K562 (cell line): ENCODE results near the gene XYLB. TPM values are rescaled to one million over a fixed set of nuclear protein-coding genes. Genes with fewer than 3 reads are reported as not detected.

Experiments used
- ATAC-seq: fragments of 200-7000 bp; cut with Tn5 transposase; 3 replicates; pipeline ENCODE4 v1.9.1; 2020; ENCODE audit warnings: moderate library complexity
- BruUV-seq: library from RNA; stranded (reverse); fragments of 400-500 nt; replicated peaks from 2 replicates; lab custom pipeline; 2021; lab: Mats Ljungman, UMichigan
- CTCF ChIA-PET: fragments of 300-600 bp; formaldehyde crosslinking; extraction: SDS; loops from one replicate; lab custom pipeline; 2021; ENCODE audit warnings: low intra/inter-chr PET ratio; lab: Yijun Ruan, JAX
- POLR2A ChIA-PET: fragments of 300-600, 350-650 bp; sonication (Branson Sonifier 250); formaldehyde crosslinking; extraction: SDS; loops from one replicate; lab custom pipeline; 2021; ENCODE audit warnings: antibody characterized with exemption, inconsistent platforms; lab: Yijun Ruan, JAX
- DNase-seq, 4 experiments: peaks; one replicate each; pipeline versions ENCODE4 v3.0.0 to v3.0.0-alpha.2; 2011 to 2018; ENCODE audit warnings: low spot score in 3 of 4, mixed read lengths in 3 of 4; ENCODE audit errors: extremely low read depth in 1 of 4
- FAIRE-seq: peaks from 2 replicates; lab custom pipeline; 2011; peaks lifted over from hg19 to GRCh38; lab: Jason Lieb, UNC
- H2AFZ ChIP-seq: 2 replicates; pipeline ENCODE4 v1.6.0; 2011; ENCODE audit warnings: low read depth, low read length, control low read depth, inconsistent platforms
- H3K27ac ChIP-seq: fragments of 200-600 bp; 3 replicates; pipeline ENCODE4 v1.8.0; 2011; ENCODE audit warnings: low read depth, mild to moderate bottlenecking, control low read depth, inconsistent platforms, low read length, moderate library complexity, mixed read lengths; ENCODE audit errors: extremely low read depth
- H3K27me3 ChIP-seq, 2 experiments: fragments of 300-600 bp in 1 of 2; 2 replicates in 1 of 2; 3 replicates in 1 of 2; pipeline versions ENCODE4 v1.6.0 to v1.8.0; 2011; ENCODE audit warnings: inconsistent platforms in 2 of 2, low read length in 2 of 2, mild to moderate bottlenecking in 1 of 2, mixed read lengths in 1 of 2, moderate library complexity in 1 of 2; ENCODE audit not compliant: control insufficient read depth in 2 of 2, insufficient read depth in 2 of 2
- H3K36me3 ChIP-seq: fragments of 300-600 bp; 3 replicates; pipeline ENCODE4 v1.8.0; 2011; ENCODE audit warnings: mild to moderate bottlenecking, low read length, inconsistent platforms; ENCODE audit not compliant: control insufficient read depth, insufficient read depth
- H3K4me1 ChIP-seq, 2 experiments: fragments of 200-600 bp in 1 of 2; replicated peaks in 1 of 2; 2 replicates in 1 of 2; 3 replicates in 1 of 2; pipeline versions ENCODE4 v1.5.1 to v1.8.0; 2011; ENCODE audit warnings: inconsistent platforms in 2 of 2, low read length in 2 of 2, mild to moderate bottlenecking in 1 of 2, mixed read lengths in 1 of 2, moderate library complexity in 1 of 2; ENCODE audit not compliant: control insufficient read depth in 2 of 2, insufficient read depth in 2 of 2
- H3K4me2 ChIP-seq: 2 replicates; pipeline ENCODE4 v1.6.1; 2011; ENCODE audit warnings: low read length, control low read depth, inconsistent platforms, mixed read lengths; ENCODE audit not compliant: insufficient read depth
- H3K4me3 ChIP-seq: fragments of 200-600 bp; sonication (generic), shearing (Covaris generic); 2 replicates; pipeline ENCODE4 v1.5.1; 2016; ENCODE audit warnings: control low read depth, inconsistent platforms
- H3K79me2 ChIP-seq: fragments of 200-600 bp; 3 replicates; pipeline ENCODE4 v1.8.0; 2011; ENCODE audit warnings: low read length, inconsistent platforms; ENCODE audit not compliant: control insufficient read depth, insufficient read depth
- H3K9ac ChIP-seq, 2 experiments: 2 replicates each; pipeline versions ENCODE4 v1.6.0 to v1.6.1; 2011; ENCODE audit warnings: low read depth in 2 of 2, low read length in 2 of 2, control low read depth in 1 of 2, inconsistent platforms in 1 of 2, mild to moderate bottlenecking in 1 of 2, mixed read lengths in 1 of 2; ENCODE audit not compliant: insufficient read depth in 1 of 2
- H3K9me1 ChIP-seq: one replicate; pipeline ENCODE4 v1.6.0; 2011; ENCODE audit warnings: inconsistent platforms, mild to moderate bottlenecking, low read length, moderate library complexity; ENCODE audit not compliant: control insufficient read depth, insufficient read depth
- H3K9me3 ChIP-seq: replicated peaks from 2 replicates; pipeline ENCODE4 v1.5.1; 2011; ENCODE audit warnings: low read depth, low read length, inconsistent platforms; ENCODE audit not compliant: control insufficient read depth, insufficient read depth
- H4K20me1 ChIP-seq: replicated peaks from 2 replicates; pipeline ENCODE4 v1.6.1; 2011; ENCODE audit warnings: low read length, inconsistent platforms, mixed read lengths; ENCODE audit not compliant: control insufficient read depth, insufficient read depth
- ARID2 ChIP-seq: fragments of 450-650 bp; IDR thresholded peaks from 2 replicates; pipeline ENCODE4 v1.6.1; 2017; ENCODE audit warnings: antibody characterized with exemption, mild to moderate bottlenecking
- MTF1 ChIP-seq: fragments of 250-450 bp; sonication (Bioruptor Pico); IDR thresholded peaks from 2 replicates; pipeline ENCODE4 v1.9.0; 2021; ENCODE audit warnings: moderate library complexity, mild to moderate bottlenecking, inconsistent platforms, borderline replicate concordance
- SP2 ChIP-seq: IDR thresholded peaks from 2 replicates; pipeline ENCODE4 v1.6.1; 2011; ENCODE audit warnings: mild to moderate bottlenecking, low read depth, low read length, moderate library complexity; ENCODE audit not compliant: poor library complexity, severe bottlenecking; ENCODE audit errors: extremely low read depth
- STAG1 ChIP-seq: sonication (generic); formaldehyde crosslinking; IDR thresholded peaks from 2 replicates; pipeline ENCODE4 v1.5.0; 2020; ENCODE audit warnings: missing genetic modification reagents, borderline replicate concordance
- TEAD2 ChIP-seq: fragments of 450-650 bp; IDR thresholded peaks from 2 replicates; pipeline ENCODE4 v1.6.1; 2016; ENCODE audit warnings: missing genetic modification characterization, control low read depth, missing compliant biosample characterization
- ZSCAN29 ChIP-seq: fragments of 450-650 bp; IDR thresholded peaks from 2 replicates; pipeline ENCODE4 v1.6.1; 2017
- WGBS: fragments of 100-300 bp; shearing (Covaris generic); methylation state at CpG from one replicate; pipeline ENCODE4 v1.1.6; 2016; ENCODE audit warnings: low coverage, mixed read lengths; ENCODE audit not compliant: insufficient coverage; ENCODE audit errors: missing lambda C conversion rate; 5-methylcytosine and 5-hydroxymethylcytosine counted together
- in situ Hi-C: fragments of 300-500 bp; cut with MboI; formaldehyde crosslinking; loops from 4 replicates; pipeline ENCODE4 v1.15.0; 2018; ENCODE audit warnings: inconsistent platforms, mixed read lengths
- intact Hi-C: fragments of 100-400 bp; cut with micrococcal nuclease; formaldehyde crosslinking; loops from 2 replicates; pipeline ENCODE4 v1.14.2; 2022
- polyA plus RNA-seq, 8 experiments: library from polyadenylated mRNA; depleted of rRNA in 4 of 8; stranded (reverse) in 5 of 8; unstranded in 3 of 8; fragments of >200 nt; fragmentation: Nextera tagmentation in 2 of 8; fragmentation: Illumina TruSeq in 1 of 8; extraction: Ambion mirVana in 2 of 8; extraction: Trizol in 1 of 8; gene quantifications; 2 replicates each; pipeline versions ENCODE4 v1.2.1 to v1.2.3, GENCODE V29; 2011 to 2014; ENCODE audit warnings: inconsistent platforms in 1 of 8, missing spikeins in 1 of 8
- total RNA-seq, 7 experiments: library from RNA; depleted of rRNA in 6 of 7; stranded (reverse); fragments of >200 nt in 6 of 7; fragmentation: Illumina TruSeq in 2 of 7; extraction: Trizol in 2 of 7; gene quantifications; 2 replicates each; pipeline versions ENCODE4 v1.2.1 to v1.2.3, GENCODE V29; 2011 to 2021; ENCODE audit warnings: low replicate concordance in 1 of 7
- TF ChIP-seq, protein P1 (sequence below): fragments of 200-800 bp; sonication (Bioruptor generic); IDR thresholded peaks from 2 replicates; pipeline ENCODE4 v1.6.1; 2017; ENCODE audit warnings: missing genetic modification characterization, missing compliant biosample characterization
- TF ChIP-seq, protein P2 (sequence below): sonication (generic); formaldehyde crosslinking; IDR thresholded peaks from 2 replicates; pipeline ENCODE4 v1.8.0; 2022; ENCODE audit warnings: mild to moderate bottlenecking, missing genetic modification reagents
- TF ChIP-seq, protein P3 (sequence below): sonication (generic); formaldehyde crosslinking; IDR thresholded peaks from 2 replicates; pipeline ENCODE4 v1.8.0; 2023; ENCODE audit warnings: mild to moderate bottlenecking, missing genetic modification reagents
- TF ChIP-seq, protein P4 (sequence below): sonication (generic); formaldehyde crosslinking; IDR thresholded peaks from 2 replicates; pipeline ENCODE4 v1.8.0; 2022; ENCODE audit warnings: mild to moderate bottlenecking, missing genetic modification reagents, borderline replicate concordance

XYLB gene
- total and polyA plus RNA-seq, 9 of the 15 experiments (the other 6 are each of a cell fraction or from before 2014, with no cell fraction given): 4.0 to 20.2 (median 13.2) TPM

DNA sequence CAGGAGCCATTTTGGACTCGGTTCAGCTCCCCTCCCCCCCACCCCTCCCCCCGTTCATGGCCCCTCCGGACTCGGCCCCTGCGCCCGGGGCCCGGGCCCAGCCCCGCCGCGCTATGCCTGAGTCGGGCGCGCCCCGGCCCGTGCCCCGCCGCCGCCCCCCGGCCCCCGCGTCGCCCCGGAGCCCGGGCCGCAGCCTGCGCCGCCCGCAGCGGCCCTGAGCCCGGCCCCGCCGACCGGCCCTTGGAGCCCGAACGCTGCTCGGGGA lies 107.3 kb downstream of the XYLB start (continued):
- TF ChIP-seq, protein P1, sequence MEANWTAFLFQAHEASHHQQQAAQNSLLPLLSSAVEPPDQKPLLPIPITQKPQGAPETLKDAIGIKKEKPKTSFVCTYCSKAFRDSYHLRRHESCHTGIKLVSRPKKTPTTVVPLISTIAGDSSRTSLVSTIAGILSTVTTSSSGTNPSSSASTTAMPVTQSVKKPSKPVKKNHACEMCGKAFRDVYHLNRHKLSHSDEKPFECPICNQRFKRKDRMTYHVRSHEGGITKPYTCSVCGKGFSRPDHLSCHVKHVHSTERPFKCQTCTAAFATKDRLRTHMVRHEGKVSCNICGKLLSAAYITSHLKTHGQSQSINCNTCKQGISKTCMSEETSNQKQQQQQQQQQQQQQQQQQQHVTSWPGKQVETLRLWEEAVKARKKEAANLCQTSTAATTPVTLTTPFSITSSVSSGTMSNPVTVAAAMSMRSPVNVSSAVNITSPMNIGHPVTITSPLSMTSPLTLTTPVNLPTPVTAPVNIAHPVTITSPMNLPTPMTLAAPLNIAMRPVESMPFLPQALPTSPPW (CRISPR knock-in tag): peak; percentile 80
- no peak for TF ChIP-seq STAG1 (CRISPR knock-in tag)
- TF ChIP-seq MTF1: no peak
- no peak for TF ChIP-seq SP2

DNA sequence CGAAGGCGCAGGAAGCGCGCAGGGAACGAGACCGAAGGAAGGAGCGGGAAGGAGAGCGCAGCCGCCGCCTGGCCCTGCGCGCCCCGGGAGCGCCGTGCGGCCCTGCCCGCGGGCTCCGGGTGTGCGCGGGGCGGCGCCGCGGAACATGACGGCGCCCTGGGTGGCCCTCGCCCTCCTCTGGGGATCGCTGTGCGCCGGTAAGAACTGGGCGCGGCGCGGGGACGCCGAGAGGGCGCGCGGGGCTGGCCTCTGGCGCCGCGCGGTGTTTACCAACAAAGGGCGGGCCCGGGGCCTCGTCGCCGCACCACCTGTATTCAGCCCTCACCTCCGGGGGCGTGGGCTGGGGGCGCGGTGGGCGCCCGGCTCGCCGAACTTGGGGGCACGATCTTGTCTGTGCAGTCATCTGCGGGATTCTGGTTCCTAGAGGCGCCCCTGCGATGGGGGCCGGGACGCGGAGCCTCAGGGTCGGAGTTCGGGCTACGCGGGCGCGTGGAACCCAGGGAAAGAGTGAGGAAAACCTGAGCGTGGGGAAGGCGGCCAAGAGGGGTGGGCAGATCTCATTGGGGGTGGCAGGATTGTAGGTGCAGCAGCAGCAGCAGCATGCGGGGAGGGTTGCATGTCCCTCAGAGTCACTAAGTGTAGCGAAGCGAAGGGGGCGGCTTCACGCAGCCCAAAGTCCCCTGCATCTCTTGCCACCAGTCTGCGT lies 107.7 kb downstream of the XYLB start:
- H4K20me1 ChIP-seq: peaks cover 31% of the 10 kb centered on the region
- CTCF ChIA-PET: no interaction called here
- POLR2A ChIA-PET: interaction anchor here (0.8 kb wide), 1 partner anchor 89 kb away, joined by 3 read pairs; no protein-coding TSS in a partner anchor
- peak overlapping the region; percentile 89 for H2AFZ ChIP-seq
- peak; percentile 76 for ATAC-seq
- in situ Hi-C loops: no loop called here
- no peak for FAIRE-seq
- H3K36me3 ChIP-seq: no peaks in the 10 kb centered on the region
- H3K4me1 ChIP-seq: peaks cover 27 to 34% of the 10 kb centered on the region in 2 experiments
- BruUV-seq: no TSS peak
- H3K27ac ChIP-seq: peak overlapping the region; percentile 92
- H3K4me3 ChIP-seq: peak overlapping the region; percentile 72
- intact Hi-C loops: loop anchor here (5.0 kb wide), 1 partner anchor 107 kb away; the partner anchor contains the start of gene XYLB
- H3K9me3 ChIP-seq: no peaks in the 10 kb centered on the region
- peak; percentile 69 to 82 (median 79) for DNase-seq
- peak overlapping the region; percentile 92 to 98 for H3K9ac ChIP-seq
- peaks cover 50% of the 10 kb centered on the region for H3K79me2 ChIP-seq
- WGBS: under 1% methylated on average over 58 of the region's 78 CpGs
- H3K9me1 ChIP-seq: peaks cover 5% of the 10 kb centered on the region
- no peaks in the 10 kb centered on the region for H3K27me3 ChIP-seq
- H3K4me2 ChIP-seq: peak overlapping the region; percentile 89
- TF ChIP-seq TEAD2 (no peak), ARID2 (no peak), ZSCAN29 (peak; percentile 70; the same call in 1 of the 2 replicates)
- TF ChIP-seq, protein P2, sequence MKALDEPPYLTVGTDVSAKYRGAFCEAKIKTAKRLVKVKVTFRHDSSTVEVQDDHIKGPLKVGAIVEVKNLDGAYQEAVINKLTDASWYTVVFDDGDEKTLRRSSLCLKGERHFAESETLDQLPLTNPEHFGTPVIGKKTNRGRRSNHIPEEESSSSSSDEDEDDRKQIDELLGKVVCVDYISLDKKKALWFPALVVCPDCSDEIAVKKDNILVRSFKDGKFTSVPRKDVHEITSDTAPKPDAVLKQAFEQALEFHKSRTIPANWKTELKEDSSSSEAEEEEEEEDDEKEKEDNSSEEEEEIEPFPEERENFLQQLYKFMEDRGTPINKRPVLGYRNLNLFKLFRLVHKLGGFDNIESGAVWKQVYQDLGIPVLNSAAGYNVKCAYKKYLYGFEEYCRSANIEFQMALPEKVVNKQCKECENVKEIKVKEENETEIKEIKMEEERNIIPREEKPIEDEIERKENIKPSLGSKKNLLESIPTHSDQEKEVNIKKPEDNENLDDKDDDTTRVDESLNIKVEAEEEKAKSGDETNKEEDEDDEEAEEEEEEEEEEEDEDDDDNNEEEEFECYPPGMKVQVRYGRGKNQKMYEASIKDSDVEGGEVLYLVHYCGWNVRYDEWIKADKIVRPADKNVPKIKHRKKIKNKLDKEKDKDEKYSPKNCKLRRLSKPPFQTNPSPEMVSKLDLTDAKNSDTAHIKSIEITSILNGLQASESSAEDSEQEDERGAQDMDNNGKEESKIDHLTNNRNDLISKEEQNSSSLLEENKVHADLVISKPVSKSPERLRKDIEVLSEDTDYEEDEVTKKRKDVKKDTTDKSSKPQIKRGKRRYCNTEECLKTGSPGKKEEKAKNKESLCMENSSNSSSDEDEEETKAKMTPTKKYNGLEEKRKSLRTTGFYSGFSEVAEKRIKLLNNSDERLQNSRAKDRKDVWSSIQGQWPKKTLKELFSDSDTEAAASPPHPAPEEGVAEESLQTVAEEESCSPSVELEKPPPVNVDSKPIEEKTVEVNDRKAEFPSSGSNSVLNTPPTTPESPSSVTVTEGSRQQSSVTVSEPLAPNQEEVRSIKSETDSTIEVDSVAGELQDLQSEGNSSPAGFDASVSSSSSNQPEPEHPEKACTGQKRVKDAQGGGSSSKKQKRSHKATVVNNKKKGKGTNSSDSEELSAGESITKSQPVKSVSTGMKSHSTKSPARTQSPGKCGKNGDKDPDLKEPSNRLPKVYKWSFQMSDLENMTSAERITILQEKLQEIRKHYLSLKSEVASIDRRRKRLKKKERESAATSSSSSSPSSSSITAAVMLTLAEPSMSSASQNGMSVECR (CRISPR knock-in tag): no peak
- TF ChIP-seq, protein P3, sequence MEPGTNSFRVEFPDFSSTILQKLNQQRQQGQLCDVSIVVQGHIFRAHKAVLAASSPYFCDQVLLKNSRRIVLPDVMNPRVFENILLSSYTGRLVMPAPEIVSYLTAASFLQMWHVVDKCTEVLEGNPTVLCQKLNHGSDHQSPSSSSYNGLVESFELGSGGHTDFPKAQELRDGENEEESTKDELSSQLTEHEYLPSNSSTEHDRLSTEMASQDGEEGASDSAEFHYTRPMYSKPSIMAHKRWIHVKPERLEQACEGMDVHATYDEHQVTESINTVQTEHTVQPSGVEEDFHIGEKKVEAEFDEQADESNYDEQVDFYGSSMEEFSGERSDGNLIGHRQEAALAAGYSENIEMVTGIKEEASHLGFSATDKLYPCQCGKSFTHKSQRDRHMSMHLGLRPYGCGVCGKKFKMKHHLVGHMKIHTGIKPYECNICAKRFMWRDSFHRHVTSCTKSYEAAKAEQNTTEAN (CRISPR knock-in tag): no peak
- TF ChIP-seq, protein P4, sequence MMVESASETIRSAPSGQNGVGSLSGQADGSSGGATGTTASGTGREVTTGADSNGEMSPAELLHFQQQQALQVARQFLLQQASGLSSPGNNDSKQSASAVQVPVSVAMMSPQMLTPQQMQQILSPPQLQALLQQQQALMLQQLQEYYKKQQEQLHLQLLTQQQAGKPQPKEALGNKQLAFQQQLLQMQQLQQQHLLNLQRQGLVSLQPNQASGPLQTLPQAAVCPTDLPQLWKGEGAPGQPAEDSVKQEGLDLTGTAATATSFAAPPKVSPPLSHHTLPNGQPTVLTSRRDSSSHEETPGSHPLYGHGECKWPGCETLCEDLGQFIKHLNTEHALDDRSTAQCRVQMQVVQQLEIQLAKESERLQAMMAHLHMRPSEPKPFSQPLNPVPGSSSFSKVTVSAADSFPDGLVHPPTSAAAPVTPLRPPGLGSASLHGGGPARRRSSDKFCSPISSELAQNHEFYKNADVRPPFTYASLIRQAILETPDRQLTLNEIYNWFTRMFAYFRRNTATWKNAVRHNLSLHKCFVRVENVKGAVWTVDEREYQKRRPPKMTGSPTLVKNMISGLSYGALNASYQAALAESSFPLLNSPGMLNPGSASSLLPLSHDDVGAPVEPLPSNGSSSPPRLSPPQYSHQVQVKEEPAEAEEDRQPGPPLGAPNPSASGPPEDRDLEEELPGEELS (CRISPR knock-in tag): peak; percentile 85; the same call in 1 of the 2 replicates
